GM12878 (cell line): Measurements from ENCODE around the gene HOOK2. TPM values are rescaled to one million over a fixed set of nuclear protein-coding genes. Genes with fewer than 3 reads are reported as not detected.

Experiments
- ATF2 ChIP-seq: IDR thresholded peaks from 2 replicates; pipeline ENCODE4 v1.6.1; 2012; ENCODE audit warnings: low read length, inconsistent platforms
- BCLAF1 ChIP-seq: fragments of 450-650 bp; IDR thresholded peaks from 2 replicates; pipeline ENCODE4 v1.6.1; 2017; ENCODE audit warnings: antibody characterized with exemption, mild to moderate bottlenecking, moderate library complexity
- BHLHE40 ChIP-seq, 2 experiments: fragments of 450-650 bp in 1 of 2; IDR thresholded peaks; 2 replicates each; pipeline ENCODE4 v1.6.1; 2011 to 2017; ENCODE audit warnings: low read depth in 2 of 2, borderline replicate concordance in 1 of 2, improper control_type of control experiment in 1 of 2, low read length in 1 of 2, mild to moderate bottlenecking in 1 of 2
- CHD2 ChIP-seq: IDR thresholded peaks from 2 replicates; pipeline ENCODE4 v1.6.1; 2011; ENCODE audit warnings: low read depth, low read length, improper control_type of control experiment, borderline replicate concordance
- DPF2 ChIP-seq: fragments of 450-650 bp; IDR thresholded peaks from 2 replicates; pipeline ENCODE4 v1.6.1; 2017; ENCODE audit warnings: mild to moderate bottlenecking
- EED ChIP-seq: sonication (generic); IDR thresholded peaks from 2 replicates; pipeline ENCODE4 v1.6.1; 2016; ENCODE audit warnings: antibody characterized with exemption, low read depth
- GABPA ChIP-seq: IDR thresholded peaks from 2 replicates; pipeline ENCODE4 v1.6.1; 2014; ENCODE audit warnings: antibody characterized with exemption, low read depth, mild to moderate bottlenecking, inconsistent platforms
- HDAC2 ChIP-seq: fragments of 200-600 bp; sonication (generic); IDR thresholded peaks from 2 replicates; pipeline ENCODE4 v1.6.1; 2017
- KLF5 ChIP-seq: fragments of 450-650 bp; IDR thresholded peaks from 2 replicates; pipeline ENCODE4 v1.6.1; 2014; ENCODE audit warnings: mild to moderate bottlenecking; ENCODE audit not compliant: partially characterized antibody
- MYC ChIP-seq: IDR thresholded peaks from 2 replicates; pipeline ENCODE4 v1.6.1; 2011; ENCODE audit warnings: mild to moderate bottlenecking, low read length, moderate library complexity, inconsistent platforms; ENCODE audit not compliant: insufficient read depth, insufficient replicate concordance, insufficient read length, severe bottlenecking
- NFIC ChIP-seq: IDR thresholded peaks from 2 replicates; pipeline ENCODE4 v1.6.1; 2012; ENCODE audit warnings: low read depth, mild to moderate bottlenecking, inconsistent platforms, low read length, moderate library complexity
- NR2F1 ChIP-seq: fragments of 450-650 bp; conservative IDR thresholded peaks from 2 replicates; pipeline ENCODE4 v1.6.1; 2017; ENCODE audit warnings: mild to moderate bottlenecking
- RB1 ChIP-seq: fragments of 450-650 bp; formaldehyde crosslinking; IDR thresholded peaks from 2 replicates; pipeline ENCODE4 v1.6.1; 2017; ENCODE audit warnings: mild to moderate bottlenecking, borderline replicate concordance
- SIX5 ChIP-seq: IDR thresholded peaks from 2 replicates; pipeline ENCODE4 v1.6.1; 2011; ENCODE audit warnings: mild to moderate bottlenecking, low read depth, low read length, moderate library complexity; ENCODE audit not compliant: severe bottlenecking
- SPI1 ChIP-seq: IDR thresholded peaks from 2 replicates; pipeline ENCODE4 v1.6.1; 2011; ENCODE audit warnings: low read depth, mild to moderate bottlenecking, low read length, moderate library complexity, borderline replicate concordance; ENCODE audit not compliant: insufficient read depth
- SREBF2 ChIP-seq: IDR thresholded peaks from 2 replicates; pipeline ENCODE4 v1.6.1; 2012; ENCODE audit warnings: mild to moderate bottlenecking, low read length
- SUZ12 ChIP-seq: fragments of 200-600 bp; sonication (generic); IDR thresholded peaks from one replicate; pipeline ENCODE4 v1.6.1; 2018; ENCODE audit warnings: antibody characterized with exemption, mild to moderate bottlenecking; ENCODE audit not compliant: unreplicated experiment
- YBX1 ChIP-seq: fragments of 450-650 bp; IDR thresholded peaks from 2 replicates; pipeline ENCODE4 v1.6.1; 2016; ENCODE audit warnings: antibody characterized with exemption
- ZZZ3 ChIP-seq: IDR thresholded peaks from 2 replicates; pipeline ENCODE4 v1.6.1; 2011; ENCODE audit warnings: low read depth; ENCODE audit not compliant: control insufficient read depth, insufficient read length
- polyA plus RNA-seq, 11 experiments: library from polyadenylated mRNA; depleted of rRNA in 4 of 11; unstranded in 6 of 11; stranded (reverse) in 5 of 11; fragments of >200 nt; fragmentation: Nextera tagmentation in 4 of 11; fragmentation: Illumina TruSeq in 1 of 11; extraction: Ambion mirVana in 4 of 11; extraction: Trizol in 1 of 11; gene quantifications; 1 replicate in 1 of 11; 2 replicates in 10 of 11; pipeline versions ENCODE4 v1.2.1 to v1.2.3, GENCODE V29; 2011 to 2016; ENCODE audit warnings: inconsistent platforms in 2 of 11, missing spikeins in 2 of 11, low read depth in 1 of 11
- total RNA-seq, 4 experiments: library from RNA; depleted of rRNA in 3 of 4; stranded (reverse); fragments of >200 nt in 3 of 4; fragmentation: Illumina TruSeq in 1 of 4; extraction: Trizol in 1 of 4; gene quantifications; 2 replicates each; pipeline versions ENCODE4 v1.2.1 to v1.2.3, GENCODE V29; 2013 to 2021
- TF ChIP-seq, protein P1 (sequence below): IDR thresholded peaks from 2 replicates; pipeline ENCODE4 v1.6.1; 2012; ENCODE audit warnings: low read depth, low read length, improper control_type of control experiment
- TF ChIP-seq, protein P2 (sequence below): fragments of 450-650 bp; conservative IDR thresholded peaks from 2 replicates; pipeline ENCODE4 v1.6.1; 2017; ENCODE audit warnings: mild to moderate bottlenecking, moderate library complexity
- TF ChIP-seq, protein P3 (sequence below): fragments of 450-650 bp; IDR thresholded peaks from 2 replicates; pipeline ENCODE4 v1.6.1; 2016; ENCODE audit warnings: mild to moderate bottlenecking

HOOK2 gene
- total and polyA plus RNA-seq, 10 of the 15 experiments (the other 5 are each of a cell fraction or from before 2014, with no cell fraction given): 1.5 to 9.6 (median 6.2) TPM

DNA sequence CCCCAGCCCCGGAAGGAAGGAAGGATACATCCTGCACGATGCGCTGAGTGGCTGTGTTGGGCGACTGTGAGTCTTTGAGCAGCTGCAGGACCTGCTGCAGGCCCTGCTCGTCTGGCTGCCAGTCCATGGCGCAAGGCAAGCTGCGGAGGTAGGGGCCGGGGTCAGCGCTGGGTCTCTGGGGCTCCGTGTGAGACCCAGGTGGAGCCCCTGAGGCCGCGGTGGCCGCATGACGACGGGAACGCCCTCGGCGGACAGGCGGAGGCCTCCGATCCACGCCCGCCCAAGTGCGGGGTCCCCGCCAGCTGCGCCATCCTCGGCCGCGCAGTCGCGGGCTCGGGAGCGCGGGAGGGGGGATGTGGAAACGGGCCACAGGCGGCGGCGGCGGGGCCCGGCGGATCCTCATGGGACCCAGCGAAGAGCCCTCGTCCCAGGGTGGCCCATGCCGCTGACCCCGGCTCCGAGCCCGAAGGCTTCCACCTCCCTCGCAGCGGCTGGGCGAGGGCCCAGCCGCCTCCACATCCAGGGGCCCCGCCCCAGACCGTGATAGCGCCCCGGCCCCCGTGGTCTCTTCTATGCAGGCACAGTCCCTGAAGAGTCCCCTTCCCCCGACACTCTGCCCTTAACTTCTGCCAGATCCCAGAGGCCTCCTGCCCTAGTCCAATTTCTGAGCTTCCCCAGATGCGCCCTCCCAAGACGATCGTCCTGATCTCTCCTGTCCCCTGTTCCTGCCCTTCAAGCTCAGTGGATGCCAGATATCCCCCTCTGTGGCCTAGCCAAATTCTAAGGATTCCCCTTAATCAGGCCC, 54.3 kb downstream of the HOOK2 start (continued):
- TF ChIP-seq BHLHE40 (IDR thresholded peaks at IDR 0.05; ENCODE audit: borderline replicate concordance in 1 of 2, low read depth in 2 of 2, low read length in 1 of 2) (0 out of 4 replicates have a peak, but pooled peaks of 1 of the 2 experiments have one; percentile 6), SUZ12 (no peak), DPF2 (peak; percentile 34; the same call in 1 of the 2 replicates), SPI1 (no peak), SIX5 (no peak), ATF2 (no peak), HDAC2 (no peak), BCLAF1 (no peak), EED (no peak), GABPA (no peak), YBX1 (no peak), RB1 (no peak), NFIC (no peak), CHD2 (no peak), KLF5 (no peak), ZZZ3 (no peak), MYC (no peak), NR2F1 (peak; percentile 20; the same call in 1 of the 2 replicates), SREBF2 (no peak)
- TF ChIP-seq, protein P1, sequence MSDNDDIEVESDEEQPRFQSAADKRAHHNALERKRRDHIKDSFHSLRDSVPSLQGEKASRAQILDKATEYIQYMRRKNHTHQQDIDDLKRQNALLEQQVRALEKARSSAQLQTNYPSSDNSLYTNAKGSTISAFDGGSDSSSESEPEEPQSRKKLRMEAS: no peak
- TF ChIP-seq, protein P2, sequence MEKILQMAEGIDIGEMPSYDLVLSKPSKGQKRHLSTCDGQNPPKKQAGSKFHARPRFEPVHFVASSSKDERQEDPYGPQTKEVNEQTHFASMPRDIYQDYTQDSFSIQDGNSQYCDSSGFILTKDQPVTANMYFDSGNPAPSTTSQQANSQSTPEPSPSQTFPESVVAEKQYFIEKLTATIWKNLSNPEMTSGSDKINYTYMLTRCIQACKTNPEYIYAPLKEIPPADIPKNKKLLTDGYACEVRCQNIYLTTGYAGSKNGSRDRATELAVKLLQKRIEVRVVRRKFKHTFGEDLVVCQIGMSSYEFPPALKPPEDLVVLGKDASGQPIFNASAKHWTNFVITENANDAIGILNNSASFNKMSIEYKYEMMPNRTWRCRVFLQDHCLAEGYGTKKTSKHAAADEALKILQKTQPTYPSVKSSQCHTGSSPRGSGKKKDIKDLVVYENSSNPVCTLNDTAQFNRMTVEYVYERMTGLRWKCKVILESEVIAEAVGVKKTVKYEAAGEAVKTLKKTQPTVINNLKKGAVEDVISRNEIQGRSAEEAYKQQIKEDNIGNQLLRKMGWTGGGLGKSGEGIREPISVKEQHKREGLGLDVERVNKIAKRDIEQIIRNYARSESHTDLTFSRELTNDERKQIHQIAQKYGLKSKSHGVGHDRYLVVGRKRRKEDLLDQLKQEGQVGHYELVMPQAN: peak; percentile 40; the same call in 1 of the 2 replicates
- TF ChIP-seq, protein P3, sequence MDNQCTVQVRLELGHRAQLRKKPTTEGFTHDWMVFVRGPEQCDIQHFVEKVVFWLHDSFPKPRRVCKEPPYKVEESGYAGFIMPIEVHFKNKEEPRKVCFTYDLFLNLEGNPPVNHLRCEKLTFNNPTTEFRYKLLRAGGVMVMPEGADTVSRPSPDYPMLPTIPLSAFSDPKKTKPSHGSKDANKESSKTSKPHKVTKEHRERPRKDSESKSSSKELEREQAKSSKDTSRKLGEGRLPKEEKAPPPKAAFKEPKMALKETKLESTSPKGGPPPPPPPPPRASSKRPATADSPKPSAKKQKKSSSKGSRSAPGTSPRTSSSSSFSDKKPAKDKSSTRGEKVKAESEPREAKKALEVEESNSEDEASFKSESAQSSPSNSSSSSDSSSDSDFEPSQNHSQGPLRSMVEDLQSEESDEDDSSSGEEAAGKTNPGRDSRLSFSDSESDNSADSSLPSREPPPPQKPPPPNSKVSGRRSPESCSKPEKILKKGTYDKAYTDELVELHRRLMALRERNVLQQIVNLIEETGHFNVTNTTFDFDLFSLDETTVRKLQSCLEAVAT: no peak
